Spleen (tissue), 7 donors: ENCODE data around the gene TTC23.

Experiments used
- POLR2A ChIP-seq, 3 donors: fragments of 450-650 bp; IDR thresholded peaks; one replicate each; pipeline ENCODE4 v1.5.1; 2017; ENCODE audit warnings: antibody characterized with exemption in 3 of 3, mild to moderate bottlenecking in 1 of 3
- POLR2AphosphoS5 ChIP-seq, 3 donors: sonication (generic); formaldehyde crosslinking; IDR thresholded peaks; one replicate each; pipeline ENCODE4 v1.5.1; 2017; ENCODE audit warnings: antibody characterized with exemption in 3 of 3
- TF ChIP-seq, protein P1 (sequence below), 11 experiments: fragments of 200-600 bp in 7 of 11; fragments of 450-650 bp in 4 of 11; sonication (generic) in 4 of 11; IDR thresholded peaks in 8 of 11; conservative IDR thresholded peaks in 3 of 11; 1 replicate in 7 of 11; 2 replicates in 4 of 11; pipeline versions ENCODE4 v1.4.0 to v1.8.0; 2016 to 2021; ENCODE audit warnings: antibody characterized with exemption in 11 of 11, inconsistent platforms in 4 of 11, mild to moderate bottlenecking in 1 of 11
- donor health status: DM: no; HTN: no; CAD: no; lungs with moderate emphysema.
- donor health status: DM: no; HTN: no; CAD: no.
- donor health status: DM: no; HTN: no; CAD: no.

DNA sequence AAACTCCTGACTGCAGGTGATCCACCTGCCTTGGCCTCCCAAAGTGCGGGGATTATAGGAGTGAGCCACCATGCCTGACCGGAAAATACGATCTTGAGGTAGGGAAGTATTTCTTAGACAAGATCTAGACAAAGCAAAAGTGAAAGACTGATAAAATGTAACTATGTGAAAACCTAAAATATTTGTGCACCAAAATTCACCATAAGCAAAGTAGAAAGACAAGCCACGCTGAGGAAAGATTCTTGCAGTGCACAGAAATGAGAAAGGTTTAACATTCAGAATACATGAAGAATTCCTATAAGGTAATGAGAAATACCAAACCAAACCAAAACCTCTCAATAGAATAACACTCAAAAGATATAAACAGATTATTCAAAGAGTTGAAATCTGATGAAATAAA is 108.8 kb downstream of the TTC23 start:
- TF ChIP-seq, protein P1, sequence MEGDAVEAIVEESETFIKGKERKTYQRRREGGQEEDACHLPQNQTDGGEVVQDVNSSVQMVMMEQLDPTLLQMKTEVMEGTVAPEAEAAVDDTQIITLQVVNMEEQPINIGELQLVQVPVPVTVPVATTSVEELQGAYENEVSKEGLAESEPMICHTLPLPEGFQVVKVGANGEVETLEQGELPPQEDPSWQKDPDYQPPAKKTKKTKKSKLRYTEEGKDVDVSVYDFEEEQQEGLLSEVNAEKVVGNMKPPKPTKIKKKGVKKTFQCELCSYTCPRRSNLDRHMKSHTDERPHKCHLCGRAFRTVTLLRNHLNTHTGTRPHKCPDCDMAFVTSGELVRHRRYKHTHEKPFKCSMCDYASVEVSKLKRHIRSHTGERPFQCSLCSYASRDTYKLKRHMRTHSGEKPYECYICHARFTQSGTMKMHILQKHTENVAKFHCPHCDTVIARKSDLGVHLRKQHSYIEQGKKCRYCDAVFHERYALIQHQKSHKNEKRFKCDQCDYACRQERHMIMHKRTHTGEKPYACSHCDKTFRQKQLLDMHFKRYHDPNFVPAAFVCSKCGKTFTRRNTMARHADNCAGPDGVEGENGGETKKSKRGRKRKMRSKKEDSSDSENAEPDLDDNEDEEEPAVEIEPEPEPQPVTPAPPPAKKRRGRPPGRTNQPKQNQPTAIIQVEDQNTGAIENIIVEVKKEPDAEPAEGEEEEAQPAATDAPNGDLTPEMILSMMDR (IDR thresholded peaks at IDR 0.05 in 8 of 11, conservative IDR thresholded peaks at IDR 0.05 in 3 of 11): no peak
- TF ChIP-seq POLR2AphosphoS5 (IDR thresholded peaks at IDR 0.05) (no peak), POLR2A (IDR thresholded peaks at IDR 0.05) (no peak)
